Astrocyte of the cerebellum (primary cell): ENCODE measurements around the gene PAWR.
A peak's percentile ranks its signal among the peaks of the same experiment; 100 is the strongest.

Experiments
- DNase-seq: peaks from one replicate; pipeline ENCODE4 v3.0.0-alpha.2; 2011; ENCODE audit warnings: low read depth
- H3K4me3 ChIP-seq: 2 replicates; pipeline ENCODE4 v1.5.1; 2011; ENCODE audit warnings: mild to moderate bottlenecking, low read depth, low read length, moderate library complexity
- CTCF ChIP-seq: IDR thresholded peaks from 2 replicates; pipeline ENCODE4 v1.5.1; 2012; ENCODE audit warnings: low read length, low read depth, moderate library complexity, mild to moderate bottlenecking; ENCODE audit errors: missing control alignments
- in situ Hi-C: cut with HindIII; loops from 2 replicates; pipeline ENCODE4 v1.10.0; 2017; ENCODE audit warnings: low sequenced_read_pairs

The PAWR gene

GRCh38 chr12:79555028-79555925, 135.5 kb downstream of the PAWR start:
- H3K4me3 ChIP-seq, result no peak overlapping the region
- in situ Hi-C loops, result loop anchor here (25.0 kb wide), 1 partner anchor 632 kb away; no protein-coding TSS in a partner anchor
- peak; percentile 65 for TF ChIP-seq CTCF
- DNase-seq, result peak; percentile 63

DNA sequence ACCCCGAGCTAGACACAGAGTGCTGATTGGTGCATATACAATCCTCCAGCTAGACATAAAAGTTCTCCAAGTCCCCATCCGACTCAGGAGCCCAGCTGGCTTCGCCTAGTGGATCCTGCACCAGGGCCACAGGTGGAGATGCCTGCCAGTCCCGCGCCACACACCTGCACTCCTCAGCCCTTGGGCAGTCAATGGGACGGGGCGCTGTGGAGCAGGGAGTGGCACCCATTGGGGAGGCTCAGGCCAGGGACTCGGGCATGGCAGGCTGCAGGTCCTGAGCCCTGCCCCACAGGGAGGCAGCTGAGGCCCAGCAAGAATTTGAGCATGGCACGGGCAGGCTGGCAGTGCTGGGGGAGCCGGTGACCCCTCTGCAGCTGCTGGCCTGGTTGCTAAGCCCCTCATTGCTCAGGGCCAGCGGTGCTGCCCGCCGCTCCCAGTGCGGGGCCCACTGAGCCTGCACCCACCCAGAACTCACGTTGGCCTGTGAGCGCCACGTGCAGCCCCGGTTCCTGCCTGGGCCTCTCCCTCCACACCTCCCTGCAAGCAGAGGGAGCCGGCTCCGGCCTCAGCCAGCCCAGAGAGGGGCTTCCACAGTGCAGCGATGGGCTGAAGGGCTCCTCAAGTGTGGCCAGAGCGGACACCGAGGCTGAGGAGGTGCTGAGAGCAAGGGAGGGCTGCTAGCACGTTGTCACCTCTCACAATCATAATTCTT, 136.7 kb downstream of the PAWR start:
- H3K4me3 ChIP-seq, result no peak overlapping the region
- TF ChIP-seq CTCF, result no peak
- DNase-seq, result no peak
- in situ Hi-C loops, result loop anchor here (25.0 kb wide), 1 partner anchor 633 kb away; no protein-coding TSS in a partner anchor

DNA sequence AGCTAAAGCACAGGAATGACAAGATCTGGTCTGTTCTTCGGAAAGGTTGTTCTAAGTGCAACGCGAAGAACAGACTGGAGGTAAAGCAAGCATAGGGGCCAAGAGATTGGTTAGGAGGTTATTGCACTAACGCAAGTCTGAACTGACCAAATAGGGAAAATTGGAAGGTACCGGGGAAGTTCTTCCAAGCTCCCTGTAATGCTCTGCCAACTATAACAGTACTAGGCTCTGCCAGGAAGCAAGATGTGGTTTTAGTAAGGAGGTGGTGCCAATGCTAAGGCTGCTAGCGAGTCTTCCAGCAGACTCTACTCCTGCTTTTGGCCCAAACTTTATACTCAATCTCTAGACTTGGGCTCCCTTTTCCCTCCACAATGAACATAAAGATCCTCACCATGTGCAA, 138.6 kb downstream of the PAWR start:
- DNase-seq, result peak; percentile 55
- TF ChIP-seq CTCF, result no peak
- no peak overlapping the region for H3K4me3 ChIP-seq
- in situ Hi-C loops, result loop anchor here (25.0 kb wide), 1 partner anchor 635 kb away; no protein-coding TSS in a partner anchor

DNA sequence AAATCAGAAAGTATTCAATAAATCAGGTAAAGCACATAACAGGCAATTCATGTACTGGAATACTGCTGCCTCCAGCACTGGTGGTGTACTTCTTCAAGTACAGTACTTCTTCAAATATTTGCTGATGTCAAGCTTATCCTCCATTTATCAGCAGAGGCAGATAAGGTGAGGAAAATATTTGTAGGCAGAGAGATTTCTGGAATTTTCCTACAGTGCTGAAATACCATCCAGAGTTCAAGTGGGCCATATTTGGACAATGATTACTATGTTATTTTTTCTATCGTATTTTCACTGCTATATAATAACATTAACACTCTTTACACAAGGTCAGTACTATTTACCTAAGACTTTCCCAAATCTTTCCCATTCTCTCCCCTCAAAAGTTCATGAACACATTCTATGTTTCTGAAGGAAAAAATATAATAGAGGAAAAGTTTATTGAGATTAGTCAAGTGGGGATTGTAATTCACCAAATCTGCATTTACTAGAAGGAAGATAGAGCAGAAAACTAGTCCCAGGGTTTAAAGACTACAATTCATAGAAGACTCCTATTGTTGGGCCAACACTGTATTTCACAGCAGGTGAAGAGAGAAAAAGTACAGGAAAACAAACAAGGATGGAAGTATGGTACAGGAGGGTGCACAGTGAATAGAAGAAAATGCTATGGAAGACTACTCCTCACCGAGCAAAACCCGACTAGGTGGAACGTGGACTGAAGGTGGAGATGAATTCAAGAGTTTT, 141.1 kb downstream of the PAWR start:
- TF ChIP-seq CTCF, result no peak
- no peak overlapping the region for H3K4me3 ChIP-seq
- in situ Hi-C loops, result loop anchor here (25.0 kb wide), 2 partner anchors 137 to 638 kb away; no protein-coding TSS in a partner anchor
- DNase-seq, result no peak

DNA sequence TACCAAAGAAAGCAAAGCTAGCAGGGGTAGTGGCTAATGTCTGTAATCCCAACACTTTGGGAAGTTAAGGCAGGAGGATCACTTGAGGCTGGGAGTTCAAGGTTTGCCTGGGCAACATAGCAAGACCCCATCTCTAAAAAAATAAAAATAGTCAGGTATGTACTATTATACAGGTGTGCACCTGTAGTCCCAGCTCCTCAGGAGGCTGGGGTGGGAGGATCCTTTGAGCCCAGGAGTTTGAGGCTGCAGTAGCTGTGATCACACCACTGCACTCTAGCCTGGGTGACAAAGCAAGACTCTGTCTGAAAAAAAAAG, 142.2 kb downstream of the PAWR start:
- in situ Hi-C loops, result loop anchor here (25.0 kb wide), 1 partner anchor 136 kb away; no protein-coding TSS in a partner anchor
- no peak for DNase-seq

More for the DNA sequence above, 142.2 kb downstream of the PAWR start:
- no peak for TF ChIP-seq CTCF
- no peak overlapping the region for H3K4me3 ChIP-seq
